Inferior parietal cortex (tissue), 1 donor: Measurements from ENCODE around the gene RPL39L.
"Not testable (repeated sequence)": the region's sequence is repeated elsewhere in the genome, so short reads cannot be mapped to it uniquely, and the experiment has no call there.

Source experiments
- DNase-seq: peaks from one replicate; pipeline ENCODE4 v3.0.0-alpha.2; 2016; ENCODE audit errors: extremely low spot score

Gene RPL39L

GRCh38 chr3:187136936-187137335, 2.4 kb downstream of the RPL39L start:
- DNase-seq, result no peak

- DNase-seq, result no peak
These were observed 3.0 kb downstream of the RPL39L start for GRCh38 chr3:187136337-187136736.

GRCh38 chr3:187135172-187135690, 4.1 kb downstream of the RPL39L start:
- DNase-seq, result not testable (repeated sequence)

GRCh38 chr3:187133181-187133580, 6.1 kb downstream of the RPL39L start:
- not testable (repeated sequence) for DNase-seq

GRCh38 chr3:187132666-187133065, 6.6 kb downstream of the RPL39L start:
- no peak for DNase-seq

GRCh38 chr3:187131981-187132380, 7.3 kb downstream of the RPL39L start:
- DNase-seq, result no peak

GRCh38 chr3:187130346-187131066, 8.8 kb downstream of the RPL39L start:
- DNase-seq, result no peak

GRCh38 chr3:187125319-187126031, 13.8 kb downstream of the RPL39L start:
- no peak for DNase-seq

- DNase-seq, result no peak
These were observed 17.0 kb downstream of the RPL39L start for GRCh38 chr3:187122261-187122660.

GRCh38 chr3:187120326-187120725, 19.0 kb downstream of the RPL39L start:
- no peak for DNase-seq

- DNase-seq, result no peak
These were observed 24.8 kb downstream of the RPL39L start for GRCh38 chr3:187114511-187114910.

- peak; percentile 42 for DNase-seq
These were observed 26.1 kb downstream of the RPL39L start for GRCh38 chr3:187112934-187113793.

- no peak for DNase-seq
These were observed 29.1 kb downstream of the RPL39L start for GRCh38 chr3:187110156-187110555.

- DNase-seq, result no peak
These were observed 31.3 kb downstream of the RPL39L start for GRCh38 chr3:187107989-187108388.

GRCh38 chr3:187105700-187106099, 33.6 kb downstream of the RPL39L start:
- DNase-seq, result no peak

GRCh38 chr3:187104933-187105332, 34.4 kb downstream of the RPL39L start:
- no peak for DNase-seq

GRCh38 chr3:187104342-187104741, 35.0 kb downstream of the RPL39L start:
- no peak for DNase-seq

GRCh38 chr3:187103251-187103650, 36.0 kb downstream of the RPL39L start:
- DNase-seq, result no peak

- DNase-seq, result no peak
These were observed 37.1 kb downstream of the RPL39L start for GRCh38 chr3:187102073-187102634.

GRCh38 chr3:187101184-187102072, 37.9 kb downstream of the RPL39L start:
- DNase-seq, result peak; percentile 34
